ENCODE results near the gene CFAP68.
"Not testable (repeated sequence)": the region's sequence is repeated elsewhere in the genome, so short reads cannot be mapped to it uniquely, and the experiment has no call there.

CFAP68 gene

DNA sequence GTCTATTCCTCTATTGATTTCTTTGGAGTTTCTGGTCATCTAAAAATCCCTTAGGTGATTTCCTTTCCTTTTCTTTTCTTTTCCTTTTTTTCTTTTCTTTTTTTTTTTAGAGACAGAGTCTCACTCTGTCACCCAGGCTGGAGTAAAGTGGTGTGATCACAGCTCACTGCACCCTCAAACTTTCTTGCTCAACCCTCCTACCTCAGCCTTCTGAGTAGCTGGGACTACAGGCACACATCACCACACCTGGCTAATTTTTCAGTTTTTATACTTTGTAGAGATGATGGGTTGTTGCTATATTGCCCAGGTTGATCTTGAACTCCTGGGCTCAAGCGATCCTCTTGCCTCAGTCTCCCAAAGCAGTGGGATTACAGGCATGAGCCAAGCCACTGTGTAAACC, 37.4 kb downstream of the CFAP68 start:
- no peak for DNase-seq (ENCODE audit: extremely low read depth in 1 of 2, low read depth in 1 of 2)

DNA sequence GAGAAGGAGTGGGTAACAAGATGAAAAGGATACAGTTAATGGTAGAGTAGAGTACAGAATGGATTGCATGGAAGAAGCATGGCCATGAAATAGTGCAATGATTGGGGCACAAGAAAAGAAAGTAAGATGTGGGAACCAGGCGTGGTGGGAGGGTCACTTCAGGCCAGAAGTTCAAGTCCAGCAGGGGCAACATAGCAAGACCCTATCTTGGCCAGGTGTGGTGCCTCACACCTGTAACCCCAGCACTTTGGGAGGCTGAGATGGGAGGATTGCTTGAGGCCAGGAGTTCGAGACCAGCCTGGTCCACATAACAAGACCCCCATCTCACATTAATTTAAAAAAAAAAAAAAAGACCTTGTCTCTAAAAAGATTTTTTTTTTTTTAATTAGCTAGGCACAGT, 38.0 kb downstream of the CFAP68 start:
- DNase-seq (ENCODE audit: extremely low read depth in 1 of 2, low read depth in 1 of 2): no peak

DNA sequence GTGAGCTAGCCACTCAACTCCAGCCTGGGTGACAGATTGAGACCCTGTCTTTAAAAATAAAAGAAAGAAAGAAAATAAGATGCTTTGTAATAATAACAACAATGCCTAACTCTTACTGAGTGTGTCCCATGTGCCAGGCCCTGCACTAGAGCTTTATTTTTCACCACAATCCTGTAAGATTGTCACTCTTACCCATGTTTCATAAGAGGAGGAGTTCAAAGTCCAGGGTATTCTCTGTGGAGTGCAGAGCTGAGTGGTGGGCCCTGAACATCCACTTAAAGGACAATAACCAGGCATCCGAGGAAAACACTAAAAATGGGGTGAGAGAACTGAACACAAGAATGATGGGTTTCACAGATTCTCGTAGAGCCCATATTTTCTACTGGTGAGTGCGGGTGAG, 38.4 kb downstream of the CFAP68 start:
- no peak for DNase-seq (ENCODE audit: extremely low read depth in 1 of 2, low read depth in 1 of 2)

- DNase-seq (ENCODE audit: extremely low read depth in 1 of 2, low read depth in 1 of 2): no peak
Measured at GRCh38 chr11:111918390-111919256, 39.3 kb downstream of the CFAP68 start, which contains the start of gene C11orf52. TSS of gene C11orf52 (plus strand) at chr11:111918913. CDS start at chr11:111918973, 60 bp downstream.

GRCh38 chr11:111920908-111921307, 41.6 kb downstream of the CFAP68 start:
- no peak for DNase-seq (ENCODE audit: extremely low read depth in 1 of 2, low read depth in 1 of 2)

GRCh38 chr11:111921541-111922230, 42.3 kb downstream of the CFAP68 start:
- no peak for DNase-seq (ENCODE audit: extremely low read depth in 1 of 2, low read depth in 1 of 2)

GRCh38 chr11:111922803-111923202, 43.5 kb downstream of the CFAP68 start:
- no peak for DNase-seq (ENCODE audit: extremely low read depth in 1 of 2, low read depth in 1 of 2)

- no peak for DNase-seq (ENCODE audit: extremely low read depth in 1 of 2, low read depth in 1 of 2)
Measured at GRCh38 chr11:111923351-111923788, 44.0 kb downstream of the CFAP68 start.

DNA sequence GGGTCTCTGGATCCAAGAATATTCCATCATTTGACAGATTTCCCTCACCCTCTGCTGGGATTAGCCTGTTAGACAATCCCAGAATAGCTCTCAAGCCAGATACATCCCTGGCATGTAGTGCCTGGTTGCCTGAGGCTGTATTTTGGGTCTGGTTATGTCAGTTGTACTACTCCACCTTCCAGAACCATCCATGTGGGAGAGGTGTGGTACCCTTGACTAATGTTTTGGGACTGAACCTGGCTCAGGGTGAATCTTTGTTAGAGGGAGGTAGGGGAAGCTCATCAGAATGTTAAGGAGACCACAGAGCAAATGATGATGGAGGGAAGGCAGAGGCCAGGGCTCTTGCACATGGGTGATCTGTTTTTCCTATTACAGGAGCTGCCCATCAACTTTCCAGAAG, 44.6 kb downstream of the CFAP68 start:
- no peak for DNase-seq (ENCODE audit: extremely low read depth in 1 of 2, low read depth in 1 of 2)

- DNase-seq (ENCODE audit: extremely low read depth in 1 of 2, low read depth in 1 of 2): no peak
Measured at GRCh38 chr11:111925953-111926352, 46.6 kb downstream of the CFAP68 start.

DNA sequence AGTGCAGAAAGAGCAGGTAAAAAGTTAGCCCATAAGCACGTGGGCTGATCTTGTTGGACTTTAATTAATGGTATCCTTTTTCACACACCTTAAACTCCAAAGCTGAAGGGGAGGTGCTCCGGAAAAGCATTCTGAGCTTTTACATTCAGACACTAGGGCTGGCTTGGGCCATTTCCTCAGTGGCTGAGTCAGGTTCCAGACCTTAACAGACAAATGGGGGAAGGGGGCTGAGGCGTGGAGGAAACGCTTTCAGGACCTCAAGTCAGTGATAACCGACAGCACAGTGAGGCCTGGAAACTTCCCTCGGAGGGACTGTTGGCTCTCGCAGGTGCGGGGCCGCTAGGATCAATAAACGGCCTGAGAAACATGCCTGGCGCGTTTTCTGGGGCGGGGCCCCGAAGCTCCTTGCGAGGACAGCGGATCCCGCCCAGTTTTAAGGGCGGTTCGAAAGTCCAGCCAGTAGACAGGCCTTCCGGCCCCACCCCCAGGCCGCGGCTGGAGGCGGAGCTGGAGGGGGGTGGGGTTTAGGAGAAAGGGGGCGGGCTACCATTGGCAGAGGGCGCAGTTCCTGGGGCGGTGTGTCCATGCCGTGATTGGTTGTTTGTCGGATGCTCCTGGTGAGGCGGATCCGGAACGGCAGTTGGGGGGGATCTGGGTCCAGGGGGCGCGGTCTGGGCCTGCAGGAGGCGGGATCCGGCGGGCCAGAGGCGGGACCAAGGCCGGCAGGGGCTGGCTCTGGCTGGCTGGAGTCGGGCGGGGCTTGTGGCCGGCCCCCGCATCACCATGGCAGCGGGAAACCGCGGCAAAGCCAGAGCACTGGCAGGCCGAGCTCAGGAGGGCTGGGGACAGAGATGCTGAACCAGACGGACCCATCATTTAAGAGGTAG, 47.4 kb downstream of the CFAP68 start:
- DNase-seq (ENCODE audit: extremely low read depth in 1 of 2, low read depth in 1 of 2): peak; percentile 80 to 87

DNA sequence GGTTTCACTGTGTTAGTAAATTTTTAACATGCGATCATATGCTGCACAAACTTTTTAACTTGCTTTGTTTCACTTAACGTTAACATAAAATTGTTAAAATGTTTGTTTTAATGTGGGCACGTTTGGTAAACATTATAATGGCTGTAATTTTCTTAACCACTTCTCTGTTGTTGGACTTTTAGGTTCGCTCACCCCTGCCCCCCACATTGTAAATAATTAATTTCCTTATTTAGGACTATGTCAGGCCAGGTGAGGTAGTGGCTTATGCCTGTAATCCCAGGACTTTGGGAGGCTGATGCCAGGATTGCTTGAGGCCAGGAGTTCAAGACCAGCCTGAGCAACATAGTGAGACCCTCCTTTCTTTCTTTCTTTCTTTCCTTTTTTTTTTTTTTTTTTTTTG, 51.1 kb downstream of the CFAP68 start:
- DNase-seq (ENCODE audit: extremely low read depth in 1 of 2, low read depth in 1 of 2): no peak

GRCh38 chr11:111932611-111932950, 53.2 kb downstream of the CFAP68 start:
- no peak for DNase-seq (ENCODE audit: extremely low read depth in 1 of 2, low read depth in 1 of 2)

DNA sequence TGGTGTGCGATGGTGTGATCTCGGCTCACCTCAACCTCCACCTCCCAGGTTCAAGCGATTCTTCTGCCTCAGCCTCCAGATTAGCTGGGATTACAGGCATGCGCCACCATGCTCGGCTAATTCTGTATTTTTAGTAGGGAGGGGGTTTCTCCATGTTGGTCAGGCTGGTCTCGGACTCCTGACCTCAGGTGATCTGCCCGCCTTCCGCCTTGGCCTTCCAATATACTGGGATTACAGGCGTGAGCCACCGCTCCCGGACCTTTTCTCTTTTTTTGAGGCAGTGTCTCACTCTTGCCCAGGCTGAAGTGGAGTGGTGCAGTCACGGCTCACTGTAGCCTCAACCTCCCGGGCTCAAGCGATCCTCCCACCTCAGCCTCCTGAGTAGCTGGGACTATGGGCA, 53.8 kb downstream of the CFAP68 start:
- DNase-seq (ENCODE audit: extremely low read depth in 1 of 2, low read depth in 1 of 2): not testable (repeated sequence)

DNA sequence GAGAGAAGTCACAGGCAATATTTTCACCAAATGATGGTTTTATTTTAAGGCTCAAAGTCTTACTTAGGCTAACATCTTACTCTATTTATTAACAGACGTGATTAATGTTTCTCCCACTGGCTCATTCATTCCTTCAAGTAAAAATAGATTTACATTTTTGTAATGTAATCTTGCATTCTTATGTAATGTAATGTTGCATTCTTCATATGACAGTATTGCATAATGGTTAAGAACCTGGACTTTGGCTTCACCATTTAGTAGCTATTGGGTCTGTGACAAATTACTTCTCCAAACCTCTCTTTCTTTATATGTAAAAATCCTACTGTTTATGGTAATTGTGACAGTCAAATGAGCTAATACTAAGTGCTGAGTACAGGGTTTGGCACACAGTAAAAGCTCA, 54.5 kb downstream of the CFAP68 start:
- no peak for DNase-seq (ENCODE audit: extremely low read depth in 1 of 2, low read depth in 1 of 2)

DNA sequence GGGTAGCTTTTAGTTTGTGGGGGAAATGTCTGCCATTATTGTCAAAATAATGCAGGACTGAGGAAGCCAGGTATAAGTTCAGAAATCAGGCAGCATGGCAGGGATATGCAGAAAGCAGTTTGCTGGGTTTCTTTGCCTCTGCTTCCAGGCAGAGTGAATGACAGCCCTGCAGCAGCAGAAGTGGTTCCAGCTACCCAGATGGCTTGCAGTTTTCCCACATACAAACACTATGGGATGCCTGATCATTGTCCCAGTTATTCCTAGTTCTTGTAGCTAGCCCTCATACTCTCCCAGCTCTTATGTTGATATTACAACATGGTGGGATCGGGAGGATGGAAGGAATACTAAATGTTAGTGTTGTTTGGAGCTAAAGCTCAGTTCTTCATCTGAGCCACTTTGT, 55.0 kb downstream of the CFAP68 start:
- no peak for DNase-seq (ENCODE audit: extremely low read depth in 1 of 2, low read depth in 1 of 2)
